GM20431 (cell line): Measurements from ENCODE around the gene STPG3.

Source experiments
- in situ Hi-C: fragments of 300-500 bp; cut with MseI, MboI; formaldehyde crosslinking; loops from one replicate; pipeline ENCODE4 v1.15.0; 2020; ENCODE audit warnings: low sequenced_read_pairs; ENCODE audit not compliant: unreplicated experiment

STPG3 gene

DNA sequence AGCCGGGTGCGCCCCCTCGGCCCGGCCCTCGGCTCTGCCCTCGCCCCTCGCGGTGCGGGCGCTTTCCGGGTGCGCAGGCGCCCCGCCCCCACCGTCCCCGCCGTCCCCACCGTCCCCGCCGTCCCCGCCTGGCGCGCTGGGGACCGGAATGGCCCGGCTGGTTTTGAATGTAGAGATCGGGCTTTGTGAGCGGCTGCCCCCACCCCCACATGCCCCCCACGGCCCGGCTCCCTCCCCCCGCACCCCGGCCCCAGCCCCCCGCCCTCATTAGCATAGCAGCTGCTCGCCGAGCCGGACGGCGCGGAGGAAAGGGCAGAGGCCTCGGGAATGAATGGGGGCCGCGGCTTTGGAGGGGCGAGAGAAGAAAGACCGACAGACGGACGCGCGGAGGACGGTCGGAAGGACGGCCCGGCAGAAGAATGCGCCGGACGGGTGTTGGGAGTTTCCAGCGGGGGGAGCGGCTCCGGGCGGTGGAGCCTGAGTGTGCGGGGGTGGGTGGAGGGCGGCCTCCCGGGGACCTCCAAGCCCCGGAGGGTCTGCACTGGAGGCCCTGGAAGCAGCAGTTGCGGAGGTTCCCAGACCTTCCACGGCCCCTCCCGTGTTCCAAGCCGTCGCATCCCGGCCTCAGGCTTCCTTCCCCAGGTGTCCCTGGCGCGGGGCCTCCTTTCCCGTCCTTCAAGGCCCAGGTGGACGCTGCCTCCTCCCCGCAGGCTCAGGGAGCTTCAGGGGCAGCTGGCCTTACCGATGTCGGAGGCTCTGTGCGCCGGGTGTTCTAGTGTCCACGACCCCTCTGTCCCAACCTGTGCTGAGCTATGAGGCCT lies 45.0 kb downstream of the STPG3 start:
- in situ Hi-C loops, result loop anchor here (10.0 kb wide), 1 partner anchor 139 kb away; no protein-coding TSS in a partner anchor

DNA sequence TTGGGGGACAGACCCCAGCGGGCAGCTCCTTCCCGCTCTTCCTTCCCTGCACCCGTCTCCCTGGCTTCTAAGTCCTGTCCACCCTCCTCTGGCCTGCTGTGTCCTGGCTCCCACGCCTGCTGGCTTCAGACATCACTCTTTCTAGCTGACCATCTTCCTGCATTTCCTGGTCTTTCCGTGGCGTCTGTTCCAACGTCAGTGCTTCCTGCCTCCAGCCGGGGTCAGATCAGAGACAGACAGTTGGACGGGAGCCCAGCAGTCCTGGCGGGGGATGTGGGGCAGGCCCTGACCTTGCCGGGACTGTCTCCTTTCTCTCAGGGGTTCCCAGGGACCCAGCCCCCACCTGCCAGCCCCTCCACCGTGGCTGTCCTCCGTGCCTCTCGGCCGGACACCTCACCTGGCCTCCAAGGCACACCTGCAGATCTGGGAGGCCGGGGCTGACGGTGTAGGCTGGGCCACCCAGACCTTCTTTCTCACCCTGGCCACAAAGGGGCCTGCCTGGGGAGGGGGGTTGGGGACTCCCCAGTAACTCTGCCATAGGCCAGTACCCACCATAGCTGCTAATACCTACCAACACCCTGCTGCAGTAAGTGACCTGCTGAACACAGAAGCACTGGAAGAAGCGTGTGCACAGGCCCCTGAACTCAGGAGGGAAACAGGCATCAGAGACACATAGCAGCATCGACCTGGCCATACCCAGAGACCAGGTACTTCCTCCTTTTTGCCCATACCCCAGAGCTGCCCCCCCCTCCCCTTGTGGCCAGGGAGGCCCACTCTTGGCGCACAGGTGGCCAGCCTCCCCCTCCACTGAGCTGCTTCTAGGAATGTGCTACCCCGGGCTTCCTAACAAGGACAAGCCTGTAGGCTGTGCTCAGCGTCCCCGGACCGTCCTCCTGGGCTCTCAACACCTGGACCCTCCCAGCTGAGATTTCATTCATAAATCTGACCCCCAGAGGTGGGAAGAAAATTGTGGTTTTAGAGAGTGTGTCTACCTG lies 45.9 kb downstream of the STPG3 start:
- in situ Hi-C loops, result loop anchor here (10.0 kb wide), 1 partner anchor 138 kb away; no protein-coding TSS in a partner anchor

DNA sequence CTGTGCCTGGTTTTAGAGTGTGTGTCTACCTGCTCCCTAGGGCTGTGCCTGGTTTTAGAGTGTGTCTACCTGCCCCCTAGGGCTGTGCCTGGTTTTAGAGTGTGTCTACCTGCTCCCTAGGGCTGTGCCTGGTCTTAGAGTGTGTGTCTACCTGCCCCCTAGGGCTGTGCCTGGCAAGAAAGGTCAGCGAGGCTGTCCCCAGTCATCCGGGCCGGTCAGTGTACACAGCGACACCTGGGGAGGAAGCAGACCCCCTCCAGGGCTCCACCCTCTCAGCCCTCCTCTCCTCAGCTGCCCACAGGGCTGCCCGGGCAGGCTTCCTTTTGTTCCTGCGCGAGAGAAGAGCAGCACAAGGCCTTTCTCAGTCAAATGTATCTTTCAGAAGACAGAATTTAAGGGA lies 46.9 kb downstream of the STPG3 start:
- in situ Hi-C loops, result loop anchor here (10.0 kb wide), 1 partner anchor 137 kb away; no protein-coding TSS in a partner anchor

DNA sequence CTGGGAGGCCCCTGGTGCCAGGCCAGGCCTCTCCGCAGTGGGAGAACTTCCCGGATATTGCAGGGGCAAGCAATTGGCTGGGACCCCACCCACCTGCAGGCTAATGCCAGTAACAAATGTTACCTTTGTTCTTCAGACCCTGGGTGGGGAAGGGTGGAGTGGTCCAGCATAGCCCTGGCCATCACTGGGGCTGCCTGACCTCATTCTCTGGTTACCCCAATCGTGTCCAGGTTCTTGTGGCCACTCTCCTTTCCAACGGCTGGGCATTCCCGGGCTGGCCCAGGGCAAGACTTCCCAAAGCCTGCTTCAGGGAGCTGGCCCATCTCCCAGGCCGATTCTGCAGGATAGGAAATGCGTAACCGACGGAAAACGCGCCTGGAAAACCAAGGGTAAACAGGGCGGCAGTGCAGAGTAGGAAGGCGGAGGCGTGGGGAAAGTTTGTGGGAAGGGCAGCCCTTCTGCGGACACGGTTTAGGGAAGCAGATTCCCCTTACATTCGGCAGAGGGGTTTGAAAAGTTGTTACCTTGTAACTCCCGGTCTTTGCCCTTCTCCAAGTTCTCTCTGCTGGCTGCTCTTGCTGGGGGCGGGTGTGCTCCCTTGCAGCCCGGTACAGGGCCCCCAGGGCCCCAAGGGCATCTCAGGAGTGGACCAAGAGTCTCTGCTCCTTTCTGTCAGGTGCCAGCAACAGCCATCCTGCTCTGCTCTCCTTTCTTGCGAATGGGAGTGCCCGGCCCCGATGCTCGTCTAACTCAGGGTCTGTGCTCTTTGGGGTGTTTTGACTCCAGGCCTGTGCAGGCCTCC lies 47.5 kb downstream of the STPG3 start:
- in situ Hi-C loops, result loop anchor here (10.0 kb wide), 1 partner anchor 136 kb away; no protein-coding TSS in a partner anchor

DNA sequence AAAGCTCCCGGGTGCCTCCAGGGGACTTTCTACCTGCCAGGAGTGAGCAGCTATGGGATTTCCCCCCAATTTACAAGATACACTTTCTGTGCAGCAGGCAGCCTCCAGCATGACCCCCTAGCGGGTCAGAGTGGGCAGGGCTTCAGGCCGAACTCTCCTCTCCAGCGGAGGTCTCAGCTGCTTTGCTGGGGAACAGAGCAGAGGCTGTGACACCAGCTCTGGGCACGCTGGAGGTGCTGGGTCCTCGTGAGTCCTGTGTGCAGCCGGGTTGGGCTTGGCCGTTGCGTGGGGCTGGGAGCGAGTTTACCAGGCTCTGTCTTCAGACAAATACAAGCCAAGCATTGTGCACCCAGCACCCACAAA lies 48.1 kb downstream of the STPG3 start:
- in situ Hi-C loops, result loop anchor here (10.0 kb wide), 1 partner anchor 136 kb away; no protein-coding TSS in a partner anchor

DNA sequence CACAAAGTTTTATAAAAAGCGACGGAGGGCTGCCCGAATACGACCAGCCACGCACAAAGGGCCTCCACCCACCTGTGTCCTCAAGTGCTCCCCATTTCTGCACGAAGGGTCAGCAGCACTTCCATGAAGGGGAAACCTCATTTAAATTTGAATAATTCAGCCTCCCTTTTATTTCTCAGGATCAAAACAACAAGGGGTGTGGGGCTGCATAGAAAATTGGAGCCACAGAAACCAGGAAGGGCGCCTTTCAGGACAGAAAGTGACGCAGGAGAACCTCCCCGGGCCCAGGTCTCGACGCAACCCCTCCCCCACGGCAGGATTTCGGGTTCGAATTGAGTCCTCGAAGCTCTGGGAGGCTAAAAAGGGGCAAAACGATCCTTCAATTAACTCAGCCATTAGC lies 48.9 kb downstream of the STPG3 start:
- in situ Hi-C loops, result loop anchor here (10.0 kb wide), 1 partner anchor 135 kb away; no protein-coding TSS in a partner anchor

DNA sequence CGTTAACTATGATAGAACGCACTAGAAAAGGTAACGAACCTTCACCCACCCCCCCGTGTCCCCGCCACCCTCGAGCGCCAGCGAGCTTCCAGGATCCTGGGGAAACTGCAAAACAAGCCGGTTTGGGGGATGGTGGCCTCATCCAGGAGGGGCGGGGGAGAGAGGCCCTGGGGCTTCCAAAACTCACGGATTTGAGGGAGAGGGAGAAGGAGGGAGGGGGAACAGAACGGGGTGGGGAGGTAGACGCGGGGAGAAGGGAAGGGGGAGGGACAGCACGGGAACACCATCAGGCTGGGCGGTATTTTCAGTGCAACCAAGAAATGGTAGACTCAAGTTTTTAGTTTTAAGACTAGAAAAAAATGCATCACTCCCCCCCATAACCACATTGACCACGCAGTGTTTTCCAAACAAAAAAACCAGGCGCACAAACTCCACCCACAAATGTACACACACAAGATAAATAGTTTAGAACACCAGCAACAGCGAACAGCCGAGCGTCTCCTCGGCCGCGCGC lies 49.5 kb downstream of the STPG3 start:
- in situ Hi-C loops, result no loop called here

DNA sequence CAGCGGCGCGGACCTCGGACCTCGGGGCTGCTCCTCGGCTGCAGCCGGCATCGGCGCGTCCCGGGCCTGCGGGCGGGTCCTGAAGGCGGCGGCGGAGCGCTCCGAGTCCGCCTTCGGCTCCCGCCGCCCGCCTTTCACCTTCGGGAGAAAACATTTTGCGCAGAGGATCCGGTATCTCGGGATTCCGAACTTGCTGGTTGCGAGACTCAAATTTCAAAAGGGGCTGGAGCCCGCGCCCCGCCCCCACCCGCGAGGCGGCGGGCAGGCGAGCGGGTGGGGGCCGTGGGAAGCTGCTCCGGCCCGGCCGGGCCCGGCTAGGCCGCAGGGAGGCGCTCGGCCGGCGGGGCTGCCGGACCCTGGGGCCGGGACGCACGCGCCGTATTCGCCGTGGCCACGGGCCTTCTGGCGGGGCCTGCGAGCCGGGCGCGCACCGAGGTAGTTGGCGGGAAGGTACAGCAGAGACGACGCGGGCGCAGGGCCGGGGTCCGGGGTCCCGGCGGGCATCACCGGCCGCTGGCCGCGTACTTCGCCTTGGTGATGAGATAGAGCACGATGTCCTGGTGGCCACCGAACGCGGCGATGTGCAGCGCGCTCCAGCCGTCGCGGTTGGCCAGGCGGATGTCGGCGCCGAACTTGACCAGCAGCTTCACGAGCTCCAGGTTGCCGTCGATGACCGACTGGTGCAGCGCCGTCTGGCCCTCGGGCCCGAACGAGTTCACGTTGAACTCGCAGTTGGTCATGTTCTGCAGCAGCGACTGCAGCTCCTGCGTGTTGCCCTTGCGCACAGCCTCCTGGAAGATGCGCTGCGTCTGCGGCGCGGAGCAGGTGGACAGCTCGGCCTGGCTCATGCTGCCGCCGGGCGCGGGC lies 50.2 kb downstream of the STPG3 start:
- in situ Hi-C loops, result no loop called here

DNA sequence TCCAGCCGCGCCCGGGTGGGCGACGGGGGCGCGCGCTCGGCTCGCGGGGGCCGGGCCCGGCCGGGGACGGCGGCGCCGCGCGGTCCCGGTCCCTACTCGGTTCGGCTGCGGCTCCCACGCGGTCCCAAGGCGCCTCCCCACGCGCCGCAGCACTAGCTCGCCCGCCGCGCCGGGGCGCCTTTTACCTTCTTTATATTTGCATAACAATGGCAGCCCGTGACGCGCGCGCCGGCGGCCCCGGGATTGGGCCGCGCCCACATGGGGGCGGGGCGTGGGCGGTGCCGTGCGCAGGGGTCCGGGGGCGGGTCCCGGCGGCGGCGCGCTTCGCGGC lies 51.0 kb downstream of the STPG3 start, which contains the start of gene NRARP:
NRARP (minus strand) TSS at position 154 of the 331 bp plus-strand sequence. CDS start 343 bp downstream, outside the sequence.
- in situ Hi-C loops, result no loop called here

DNA sequence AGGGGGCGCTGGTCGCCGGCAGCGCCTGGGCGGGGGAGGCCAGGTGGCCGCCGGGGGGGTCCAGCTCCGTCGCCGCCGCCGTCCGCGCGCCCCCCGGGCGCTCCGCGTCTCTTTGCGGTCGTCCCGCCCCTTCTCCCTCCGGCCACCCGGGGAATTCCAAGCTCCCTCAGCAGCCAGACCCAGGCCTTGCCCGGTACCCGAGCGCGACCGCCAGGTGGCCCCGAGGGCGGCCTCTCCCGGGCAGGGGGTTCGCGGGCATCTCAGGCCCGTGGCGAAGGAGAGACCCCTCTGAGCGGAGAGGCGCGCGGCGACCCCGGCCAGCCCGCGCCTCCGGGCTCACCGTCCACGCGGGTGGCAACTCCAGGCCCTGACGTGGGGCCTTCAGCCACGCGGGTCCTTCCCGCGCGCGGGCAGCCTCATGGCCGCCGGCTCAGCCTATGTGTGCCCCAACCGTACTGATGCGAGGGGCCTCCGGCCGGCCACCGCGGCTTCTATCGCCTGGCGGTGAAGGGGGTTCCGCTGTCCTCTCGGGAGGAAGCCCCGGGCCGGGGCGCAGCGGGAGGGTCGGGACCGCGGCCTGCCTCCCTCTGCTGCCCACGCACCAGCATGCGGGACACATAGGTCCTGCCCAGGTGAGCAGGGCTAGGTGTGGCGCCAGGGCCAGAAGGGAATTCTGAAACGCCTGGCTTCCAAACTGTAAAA lies 51.5 kb downstream of the STPG3 start:
- in situ Hi-C loops, result no loop called here
